GM19328 (cell line): ENCODE data around the gene ELF4.

Experiments used
- ATAC-seq: cut with Tn5 transposase; IDR thresholded peaks from one replicate; pipeline ENCODE4 v1.9.1; 2021; ENCODE audit warnings: mild to moderate bottlenecking, moderate library complexity; ENCODE audit not compliant: unreplicated experiment

ELF4 gene

DNA sequence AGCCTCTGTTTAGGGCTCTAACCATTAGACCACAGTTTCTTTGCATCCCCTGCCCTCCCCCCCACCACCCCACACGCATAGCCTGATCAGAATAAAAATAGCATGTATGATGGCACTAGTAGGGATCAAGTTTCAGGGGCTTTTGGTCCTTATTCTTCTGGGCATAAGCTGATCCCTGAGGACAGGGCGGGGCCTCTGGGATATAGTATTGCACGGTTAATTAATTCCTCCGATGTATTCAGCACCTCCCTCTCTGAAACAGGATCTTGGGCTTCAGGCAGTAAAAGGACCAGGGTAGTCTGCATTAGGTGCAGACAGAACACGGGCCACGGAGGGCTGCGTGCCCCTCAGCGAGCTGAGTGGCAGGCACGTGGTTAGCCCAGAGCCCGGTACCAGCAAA, 57.1 kb downstream of the ELF4 start:
- ATAC-seq = no peak

DNA sequence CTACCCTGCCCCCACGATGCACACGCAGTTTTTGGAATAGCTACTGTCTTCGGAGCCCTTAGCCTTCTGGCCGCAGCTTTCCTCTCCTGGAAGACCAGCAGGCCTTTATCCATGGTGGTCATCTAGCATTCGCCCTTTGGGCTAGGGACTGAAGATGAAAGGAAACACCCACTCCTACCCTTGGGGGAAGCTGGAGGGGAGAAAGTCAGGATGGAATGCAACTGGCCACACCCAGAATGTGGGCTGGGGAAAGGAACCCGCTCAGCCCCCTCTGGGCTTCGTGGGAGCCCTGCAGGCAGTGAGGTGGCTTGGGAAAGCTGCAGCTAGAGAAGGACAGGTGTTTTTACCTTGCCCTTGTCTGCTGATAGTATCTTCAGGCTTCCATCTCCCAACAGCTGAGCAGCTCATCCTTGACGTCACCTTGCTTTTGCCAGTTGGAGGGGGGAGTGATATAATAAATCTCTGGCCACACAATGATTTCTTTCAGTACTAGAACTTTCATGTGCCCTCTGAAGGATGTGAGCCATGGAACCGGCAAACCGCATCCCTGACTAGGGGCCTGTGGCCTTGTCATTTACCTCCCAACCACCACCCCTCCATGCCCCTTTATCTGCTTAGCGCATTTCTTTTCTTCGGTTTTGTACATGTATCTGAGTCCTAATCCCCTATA, 59.0 kb downstream of the ELF4 start:
- ATAC-seq = no peak

DNA sequence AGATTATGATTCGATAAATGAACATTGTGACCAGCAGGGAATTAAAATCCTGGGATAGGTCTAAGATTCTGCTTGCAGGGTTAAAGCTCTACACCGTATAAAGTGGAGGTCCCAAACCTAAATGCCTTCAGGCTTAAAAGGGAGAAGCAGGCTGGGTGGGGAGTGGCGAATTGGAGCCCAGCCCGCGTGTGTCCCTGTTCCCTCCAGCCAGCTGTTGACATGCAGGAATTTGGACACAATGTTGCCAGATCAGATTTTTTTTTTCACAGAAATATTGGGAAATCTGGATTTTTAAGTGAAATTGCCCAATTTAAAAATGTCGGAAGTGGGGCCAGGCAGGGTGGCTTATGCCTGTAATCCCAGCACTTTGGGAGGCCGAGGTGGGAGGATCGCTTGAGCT, 60.5 kb downstream of the ELF4 start:
- no peak for ATAC-seq

DNA sequence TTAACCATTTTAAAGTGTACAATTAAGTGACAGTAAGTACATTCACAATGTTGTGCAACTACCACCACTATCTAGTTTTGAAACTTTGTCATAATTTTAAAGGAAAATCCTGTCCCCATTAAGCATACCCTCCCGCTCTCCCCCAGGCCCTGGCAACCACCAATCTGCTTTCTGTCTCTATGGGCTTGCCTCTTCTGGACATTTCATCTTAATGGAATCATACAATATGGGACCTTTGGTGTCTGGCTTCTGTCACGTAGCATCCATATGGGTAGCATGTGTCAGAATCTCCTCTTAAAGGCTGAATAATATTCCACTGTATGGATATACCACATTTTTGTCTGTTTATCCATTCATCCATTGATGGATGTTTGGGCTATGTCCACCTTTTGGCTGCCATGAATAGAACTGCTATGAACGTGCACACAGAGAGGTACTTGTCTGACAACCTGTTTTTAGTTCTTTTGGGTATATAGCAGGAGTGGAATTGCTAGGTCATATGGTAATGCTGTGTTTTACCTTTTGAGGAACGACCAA, 61.5 kb downstream of the ELF4 start:
- no peak for ATAC-seq

DNA sequence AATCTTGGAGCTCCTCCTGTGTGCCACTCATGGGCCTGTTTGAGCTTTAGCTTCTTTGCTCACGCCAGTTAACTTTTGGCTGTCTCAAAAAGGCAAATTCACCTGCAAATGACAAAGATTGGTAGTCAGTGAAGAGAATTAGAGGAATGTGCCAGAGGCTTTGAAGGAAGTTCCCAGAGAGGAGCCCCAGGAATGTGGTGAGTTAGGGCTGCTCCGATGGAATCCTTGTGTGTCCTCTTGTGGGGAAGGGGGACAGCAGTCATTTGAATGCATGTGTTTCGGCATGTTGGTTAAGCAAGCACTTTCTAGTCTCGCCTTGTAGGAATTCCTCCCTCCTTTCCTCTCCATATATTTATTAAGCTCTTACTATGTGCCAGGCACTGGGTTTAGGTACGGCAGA, 62.9 kb downstream of the ELF4 start:
- ATAC-seq = no peak

DNA sequence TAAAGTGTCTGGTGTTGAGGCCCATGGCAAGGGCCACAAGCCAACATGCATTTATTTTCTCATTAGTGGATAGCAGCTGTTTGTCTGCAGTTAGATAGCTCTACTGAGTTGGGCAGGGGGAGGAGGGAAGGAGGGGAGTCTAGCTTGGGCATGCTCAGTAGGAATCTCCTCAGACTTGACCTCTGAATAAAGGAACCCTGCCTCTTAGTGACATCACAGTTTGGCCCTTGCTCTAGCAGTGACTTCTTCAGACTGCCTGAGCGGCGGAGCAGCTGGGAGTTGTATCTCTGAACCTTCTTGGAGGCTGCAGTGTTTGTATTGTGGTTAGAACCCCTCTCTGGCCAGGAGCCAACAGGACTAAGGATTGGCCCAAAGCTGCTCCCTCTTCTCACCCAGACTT, 70.5 kb downstream of the ELF4 start:
- no peak for ATAC-seq

DNA sequence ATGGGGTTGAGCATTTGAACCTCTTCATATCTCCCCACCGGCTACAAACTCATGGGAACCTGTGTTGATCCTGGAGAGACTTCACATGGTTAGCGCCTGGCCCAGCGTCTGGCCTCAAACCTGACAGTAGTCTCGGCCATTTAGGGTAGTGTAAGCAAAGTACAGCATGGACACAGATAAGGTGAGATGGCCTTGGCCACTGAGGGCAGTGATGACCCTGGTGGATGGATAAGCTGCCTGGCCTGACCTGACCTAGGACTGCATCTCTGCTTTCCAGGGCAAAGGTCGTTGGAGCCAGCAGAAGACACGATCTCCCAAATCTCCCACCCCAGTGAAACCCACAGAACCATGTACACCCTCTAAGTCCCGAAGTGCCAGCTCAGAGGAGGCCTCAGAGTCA, 76.1 kb downstream of the ELF4 start:
- no peak for ATAC-seq

DNA sequence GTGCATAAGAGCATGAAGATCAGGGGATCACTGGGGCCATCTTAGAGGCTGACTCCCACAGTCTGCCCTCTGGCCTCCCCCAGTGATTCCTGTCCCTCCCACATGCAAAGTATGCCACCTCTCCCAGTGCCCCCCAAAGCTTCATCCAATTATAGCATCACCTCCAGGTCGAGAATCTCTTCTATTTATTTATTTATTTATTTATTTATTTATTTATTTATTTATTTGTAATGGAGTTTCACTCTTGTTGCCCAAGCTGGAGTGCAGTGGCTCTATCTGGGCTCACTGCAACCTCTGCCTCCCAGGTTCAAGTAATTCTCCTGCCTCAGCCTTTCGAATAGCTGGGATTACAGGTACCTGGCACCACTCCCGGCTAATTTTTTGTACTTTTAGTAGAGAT, 77.7 kb downstream of the ELF4 start:
- ATAC-seq = no peak

DNA sequence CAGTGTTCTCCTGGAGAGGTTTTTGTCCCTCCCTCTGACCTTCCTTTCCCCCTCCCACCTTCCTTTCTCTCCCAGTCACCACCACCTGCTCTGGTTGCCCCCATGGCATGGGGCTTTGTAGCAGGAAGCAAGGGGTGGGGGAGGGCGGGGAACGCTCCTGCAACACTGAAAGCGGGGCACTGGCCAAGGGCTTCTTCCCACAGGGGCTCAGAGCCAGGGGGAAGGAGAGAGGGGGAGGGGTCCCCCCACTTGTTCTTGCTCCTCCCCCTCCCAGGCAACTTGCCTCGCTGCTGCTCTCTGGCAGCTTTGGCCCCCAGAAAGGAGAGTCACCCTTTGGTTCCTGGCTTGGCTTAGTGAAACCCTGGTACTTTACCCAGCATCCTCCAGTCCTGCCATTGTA, 79.5 kb downstream of the ELF4 start:
- ATAC-seq = no peak

DNA sequence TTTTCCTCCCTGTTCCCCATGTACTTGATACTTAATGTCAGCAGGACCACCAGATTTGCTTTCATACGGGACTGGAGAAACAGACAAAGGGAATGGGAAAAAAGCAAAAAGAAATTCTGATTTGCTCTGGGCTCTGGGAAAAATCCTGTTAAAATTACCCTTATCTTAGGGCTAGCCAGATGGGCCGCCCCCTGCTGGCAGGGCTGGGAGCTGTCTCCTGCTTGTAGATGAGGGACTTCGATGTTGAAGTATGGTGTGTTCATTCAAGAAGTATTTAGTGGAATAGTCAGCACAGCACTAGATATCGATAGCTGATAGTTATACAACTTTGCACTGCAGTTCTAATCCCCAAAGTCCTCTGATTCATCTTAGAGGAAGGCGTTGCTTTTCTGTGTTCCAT, 82.1 kb downstream of the ELF4 start:
- no peak for ATAC-seq

DNA sequence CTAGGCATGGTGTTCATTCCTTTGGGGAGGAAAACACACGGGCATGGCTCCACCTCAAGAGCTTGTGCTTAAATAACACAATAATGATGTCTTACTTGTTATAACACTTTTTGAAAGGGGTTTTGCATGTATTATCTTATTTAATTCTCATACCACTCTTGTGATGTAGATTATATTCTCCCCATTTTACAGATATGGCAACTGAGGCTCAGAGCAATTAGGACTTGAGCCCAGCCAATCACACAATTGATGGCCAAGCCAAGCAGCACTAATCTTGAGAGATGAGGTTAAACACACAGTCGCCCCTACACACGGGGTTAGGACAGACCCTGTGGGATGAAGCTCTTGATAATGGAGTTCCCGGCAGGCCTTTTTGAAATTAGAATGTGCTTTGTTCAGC, 82.7 kb downstream of the ELF4 start:
- ATAC-seq = no peak

DNA sequence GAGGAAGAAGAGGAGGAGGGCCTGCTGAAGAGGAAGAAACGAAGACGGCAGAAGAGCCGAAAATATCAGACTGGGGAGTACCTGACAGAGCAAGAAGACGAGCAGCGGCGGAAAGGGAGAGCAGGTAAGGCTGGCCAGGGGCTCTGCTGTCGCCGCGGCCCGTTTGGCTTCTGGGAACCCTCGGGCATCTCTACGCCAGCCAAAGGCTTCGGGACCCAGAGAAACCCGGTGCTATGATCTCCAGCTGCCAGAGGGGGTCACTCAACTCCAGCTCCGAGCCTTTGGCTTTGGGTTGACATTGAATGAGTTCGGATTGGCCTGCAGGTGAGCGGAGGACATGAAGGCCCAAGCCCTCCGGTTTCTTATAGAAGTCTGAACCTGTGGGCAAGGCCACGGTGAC, 85.0 kb downstream of the ELF4 start:
- ATAC-seq = no peak

DNA sequence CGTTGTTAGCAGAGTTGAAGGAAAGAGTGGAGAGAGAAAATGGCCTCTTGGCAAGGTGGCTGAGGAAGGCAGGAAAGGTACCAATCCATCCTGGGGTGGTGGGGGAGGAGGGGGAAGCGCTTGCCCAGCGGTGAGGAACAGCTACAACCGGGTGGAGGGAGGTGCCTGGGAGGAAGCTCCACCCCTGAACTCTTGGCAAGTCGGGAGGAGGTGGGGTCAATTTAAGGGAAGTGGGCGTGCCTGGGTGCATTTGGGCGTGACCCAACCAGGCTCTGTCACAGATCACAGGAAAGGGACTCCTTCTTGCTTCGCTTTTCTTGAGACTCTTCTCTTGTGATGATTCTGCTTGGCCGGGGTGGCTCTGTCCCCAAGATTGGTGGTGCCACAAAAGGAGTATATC, 86.2 kb downstream of the ELF4 start:
- peak; percentile 98 for ATAC-seq

DNA sequence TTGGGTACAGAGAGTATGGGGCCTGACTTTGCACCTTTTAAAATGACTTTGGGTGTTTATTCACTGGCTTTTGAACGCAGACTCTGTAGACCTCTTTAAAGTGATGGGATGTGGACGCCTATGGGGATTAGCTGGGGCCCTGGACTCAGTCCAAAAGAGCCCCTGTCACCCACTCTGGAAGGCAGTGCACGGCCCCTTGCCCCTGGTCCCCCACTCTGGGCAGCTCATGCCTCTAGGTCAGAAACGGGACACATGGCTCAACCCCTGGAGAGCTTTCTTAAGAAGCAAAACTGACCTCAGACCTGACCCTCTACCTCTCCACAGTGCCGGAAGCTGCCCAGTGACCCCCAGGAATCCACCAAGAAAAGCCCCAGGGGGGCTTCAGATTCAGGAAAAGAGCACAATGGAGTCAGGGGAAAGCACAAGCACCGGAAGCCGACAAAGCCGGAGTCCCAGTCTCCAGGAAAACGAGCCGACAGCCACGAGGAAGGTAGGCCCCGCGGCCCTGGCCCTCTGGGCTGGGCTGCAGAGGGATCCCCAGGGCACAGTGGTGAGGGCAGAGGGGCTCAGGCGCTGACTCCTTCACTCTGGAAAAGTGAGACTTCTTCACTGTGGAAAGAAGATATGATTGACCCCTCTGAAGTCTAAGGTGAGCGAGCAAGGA, 89.5 kb downstream of the ELF4 start:
- no peak for ATAC-seq

DNA sequence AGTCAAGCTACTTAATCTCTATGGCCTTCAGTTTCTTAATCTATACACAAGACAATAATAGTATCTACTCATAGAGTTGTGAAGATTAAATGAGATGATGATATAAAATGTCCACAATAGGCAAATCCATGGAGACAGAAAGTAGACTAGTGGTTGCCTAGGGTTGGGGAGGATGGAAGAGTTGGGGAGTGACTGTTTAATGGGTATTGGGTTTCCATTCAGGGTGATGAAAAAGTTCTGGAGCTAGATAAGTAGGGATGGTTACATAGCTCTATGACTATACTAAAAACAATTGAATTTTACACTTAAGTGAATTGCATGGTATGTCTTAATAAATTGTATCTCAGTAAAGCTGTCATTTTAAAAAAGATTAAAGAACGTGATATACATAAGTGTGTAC, 92.2 kb downstream of the ELF4 start:
- no peak for ATAC-seq

DNA sequence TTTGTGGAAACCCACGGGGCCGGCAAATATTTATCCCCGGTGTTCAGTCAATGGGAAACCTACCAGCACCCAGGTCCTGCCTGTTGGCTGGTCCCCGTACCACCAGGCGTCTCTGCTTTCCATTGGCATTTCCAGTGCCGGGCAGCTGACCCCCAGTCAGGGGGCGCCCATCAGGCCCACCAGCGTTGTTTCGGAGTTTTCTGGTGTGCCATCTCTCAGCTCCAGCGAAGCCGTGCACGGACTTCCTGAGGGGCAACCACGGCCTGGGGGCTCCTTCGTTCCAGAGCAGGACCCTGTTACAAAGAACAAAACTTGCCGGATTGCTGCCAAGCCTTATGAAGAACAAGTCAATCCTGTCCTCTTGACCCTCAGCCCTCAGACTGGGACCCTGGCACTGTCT, 95.1 kb downstream of the ELF4 start:
- ATAC-seq = no peak
